GM18499 (cell line): ENCODE measurements around the gene DYDC1.
"Not testable (repeated sequence)": the region's sequence is repeated elsewhere in the genome, so short reads cannot be mapped to it uniquely, and the experiment has no call there.

Experiments
- ATAC-seq: cut with Tn5 transposase; IDR thresholded peaks from one replicate; pipeline ENCODE4 v1.9.1; 2021; ENCODE audit warnings: moderate number of reproducible peaks; ENCODE audit not compliant: insufficient read depth, unreplicated experiment

DYDC1 gene

DNA sequence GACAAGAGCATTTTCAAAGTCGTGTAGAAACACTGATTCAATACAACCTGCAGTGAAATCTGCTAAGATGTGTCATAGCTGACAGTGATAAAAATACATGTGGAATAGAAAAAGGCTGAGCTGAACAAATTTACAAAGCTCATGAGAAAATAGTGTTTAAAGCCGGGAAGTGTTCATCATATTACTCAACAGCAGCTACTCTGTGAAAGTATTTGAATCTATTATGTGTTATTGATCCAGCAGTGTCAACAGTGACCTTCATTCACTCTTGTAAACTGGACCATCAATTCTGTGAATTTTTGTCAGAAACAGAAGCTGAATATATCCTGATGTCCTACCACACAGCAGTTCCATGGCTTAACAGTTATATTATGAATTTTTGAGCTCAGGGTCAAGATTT lies 11.6 kb downstream of the DYDC1 start:
- ATAC-seq = no peak

DNA sequence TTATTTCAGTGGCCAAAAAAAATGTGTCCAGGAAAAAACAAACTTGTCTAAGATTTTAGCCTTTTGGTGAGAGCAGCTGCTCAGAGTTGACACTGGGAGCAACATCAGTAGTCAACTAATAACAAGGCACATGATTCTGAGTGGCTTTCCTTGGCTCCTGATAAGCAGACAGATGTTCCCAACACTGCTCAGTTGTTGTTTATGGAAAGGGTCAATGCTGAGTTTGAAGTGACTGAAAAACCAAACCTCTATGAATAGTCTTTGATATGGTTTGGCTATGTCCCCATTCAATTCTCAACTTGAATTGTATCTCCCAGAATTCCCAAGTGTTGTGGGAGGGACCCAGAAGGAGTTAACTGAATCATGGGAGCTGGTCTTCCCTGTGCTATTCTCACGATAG lies 12.3 kb downstream of the DYDC1 start:
- no peak for ATAC-seq

DNA sequence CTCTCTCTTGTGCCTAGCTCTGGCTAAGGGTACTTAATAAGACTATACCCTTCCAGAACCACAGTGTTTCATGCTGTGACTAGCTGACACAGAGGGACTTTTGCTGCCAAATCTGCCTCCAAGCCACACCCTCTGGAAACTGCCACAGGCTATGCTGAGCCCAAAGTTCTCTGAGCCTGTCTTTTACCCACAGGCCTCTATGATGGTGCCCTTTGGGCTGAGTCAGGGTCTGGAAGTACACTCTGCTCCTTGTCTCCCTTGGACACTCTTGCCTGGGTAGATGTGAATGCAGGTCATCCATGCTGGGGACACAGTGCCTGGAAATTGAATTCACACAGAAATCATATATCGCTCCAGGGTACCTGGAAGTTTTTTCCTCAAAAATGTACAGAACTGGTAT lies 22.6 kb downstream of the DYDC1 start:
- no peak for ATAC-seq

DNA sequence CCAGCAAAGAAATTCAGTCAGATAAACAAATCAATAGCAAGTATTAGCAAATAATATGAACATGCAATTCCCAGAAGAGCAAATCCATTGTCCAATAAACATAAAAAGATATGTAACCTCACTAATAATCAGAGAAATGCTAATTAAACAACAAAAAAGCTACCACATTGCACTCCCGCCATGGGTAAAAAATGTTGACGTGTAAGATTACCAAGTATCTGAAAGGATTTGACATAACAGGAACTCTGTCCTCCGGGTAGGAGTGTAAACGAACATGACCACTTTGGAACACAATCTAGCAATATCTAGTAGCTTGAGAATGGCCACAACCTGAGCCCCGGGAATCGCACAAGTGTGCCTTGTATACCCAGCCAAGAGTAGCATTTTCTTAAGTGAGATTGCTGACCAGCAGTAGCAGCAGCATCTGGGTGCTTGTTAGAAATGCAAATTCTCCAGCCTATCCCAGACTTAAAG lies 31.6 kb downstream of the DYDC1 start:
- ATAC-seq = no peak

DNA sequence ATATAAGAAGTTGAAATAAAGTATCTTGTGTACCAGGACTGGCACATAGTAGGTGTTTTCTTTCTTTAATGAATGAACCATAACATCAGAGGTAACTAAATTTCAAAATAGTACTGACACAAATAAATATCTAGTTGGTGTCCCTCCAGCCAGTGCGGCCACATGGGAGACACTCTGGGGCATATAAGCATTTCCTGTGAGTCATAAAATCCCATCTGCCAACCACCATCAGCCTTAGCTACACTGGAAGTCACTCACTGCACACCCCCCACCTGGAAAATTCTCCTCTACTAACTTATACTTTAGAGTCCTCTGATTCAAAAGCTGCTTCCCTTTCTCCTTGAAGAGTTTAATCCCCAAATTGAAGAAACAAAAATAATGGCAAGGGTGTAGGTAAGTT lies 32.5 kb downstream of the DYDC1 start:
- no peak for ATAC-seq

DNA sequence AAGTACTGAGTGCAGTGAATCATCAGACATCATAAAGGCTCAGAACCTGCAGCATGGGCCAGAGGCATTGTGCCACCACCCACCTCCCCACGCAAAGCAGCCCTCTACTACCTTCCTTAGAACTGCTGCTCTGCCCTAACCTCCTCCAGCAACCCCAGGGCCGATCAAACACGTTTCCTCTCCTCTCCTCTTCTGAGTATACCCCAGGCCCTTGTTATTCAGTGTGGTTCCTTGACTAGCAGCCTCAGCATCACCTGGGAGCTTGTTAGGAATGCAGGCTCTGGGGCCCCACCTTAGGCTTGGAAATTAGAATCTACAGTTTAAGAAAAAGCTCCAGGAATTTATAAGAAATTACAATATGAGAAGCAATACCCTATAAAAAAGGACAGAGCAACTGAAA lies 33.2 kb downstream of the DYDC1 start:
- ATAC-seq = no peak

DNA sequence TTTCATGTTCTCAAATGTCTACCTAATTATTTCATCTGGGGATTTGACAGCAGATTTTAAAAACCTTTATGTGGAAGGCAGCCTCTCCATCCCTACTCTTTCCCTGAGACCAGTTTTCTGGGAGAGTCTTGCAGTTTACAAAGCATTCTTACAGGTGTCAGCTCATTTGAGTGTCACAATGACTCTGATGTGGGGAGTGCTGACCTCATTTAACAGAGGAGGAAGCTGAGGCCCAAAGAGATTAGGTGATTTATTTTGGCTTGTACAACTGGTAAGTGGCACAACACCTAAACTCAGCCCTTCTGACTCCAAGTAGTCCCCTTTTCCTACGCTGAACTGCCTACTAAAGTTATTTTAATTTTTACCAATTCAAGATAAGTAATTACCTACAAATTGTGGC lies 33.8 kb downstream of the DYDC1 start:
- no peak for ATAC-seq

DNA sequence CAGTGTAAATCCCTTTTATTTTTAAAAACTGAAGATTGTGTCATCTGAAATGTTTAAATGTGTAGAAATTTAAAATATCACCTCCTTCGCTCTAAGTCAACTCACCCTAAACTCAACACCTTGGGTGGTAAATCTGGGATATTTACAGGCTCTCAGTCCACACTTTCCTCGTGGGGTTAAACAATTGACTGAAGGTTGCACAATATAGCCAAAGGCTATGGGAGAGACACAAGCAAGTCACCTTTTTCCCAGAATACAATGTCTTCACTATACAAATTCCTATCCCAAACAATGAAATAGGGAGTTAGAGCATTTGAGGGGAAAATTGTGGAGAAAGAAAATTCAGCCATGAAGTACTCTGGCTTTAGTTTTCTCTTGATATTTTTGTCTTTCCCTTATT lies 34.4 kb downstream of the DYDC1 start:
- ATAC-seq = no peak

DNA sequence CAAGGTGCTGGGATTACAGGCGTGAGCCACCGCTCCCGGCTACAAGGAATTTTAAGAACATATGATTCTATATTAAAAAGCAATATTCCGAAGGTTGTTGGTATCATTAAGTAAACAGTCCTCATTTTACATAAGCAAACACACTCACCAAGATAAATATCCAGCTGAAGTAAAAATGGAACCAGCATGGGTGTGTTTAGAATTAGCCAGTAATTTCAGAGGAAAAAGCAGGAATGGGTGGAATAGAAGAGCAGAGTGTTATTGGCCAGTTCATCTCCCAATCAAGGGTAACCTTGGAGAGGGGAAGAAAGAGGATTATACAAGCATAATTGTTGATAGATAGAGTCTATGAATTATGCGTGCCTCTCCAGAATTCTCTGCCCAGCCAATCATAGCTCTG lies 35.4 kb downstream of the DYDC1 start:
- ATAC-seq = no peak

DNA sequence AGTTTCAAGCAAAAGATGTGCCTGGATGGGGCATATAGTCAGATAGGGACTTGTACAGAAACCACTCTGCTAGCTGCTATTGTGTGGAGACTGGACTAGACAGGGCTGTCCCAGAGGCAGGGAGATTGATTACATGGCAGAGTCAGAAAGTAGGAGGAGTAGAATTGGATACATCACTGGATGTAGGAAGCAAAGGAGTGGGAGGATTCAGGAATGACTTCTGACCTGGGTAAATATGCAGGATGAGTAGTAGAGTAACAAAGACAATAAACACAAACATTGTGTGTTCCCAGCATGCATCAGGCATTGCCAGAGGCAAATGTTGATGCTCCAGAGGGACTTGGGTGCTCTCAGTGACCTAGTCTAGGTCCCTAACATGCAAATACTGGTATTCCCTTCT lies 36.2 kb downstream of the DYDC1 start:
- ATAC-seq = no peak

DNA sequence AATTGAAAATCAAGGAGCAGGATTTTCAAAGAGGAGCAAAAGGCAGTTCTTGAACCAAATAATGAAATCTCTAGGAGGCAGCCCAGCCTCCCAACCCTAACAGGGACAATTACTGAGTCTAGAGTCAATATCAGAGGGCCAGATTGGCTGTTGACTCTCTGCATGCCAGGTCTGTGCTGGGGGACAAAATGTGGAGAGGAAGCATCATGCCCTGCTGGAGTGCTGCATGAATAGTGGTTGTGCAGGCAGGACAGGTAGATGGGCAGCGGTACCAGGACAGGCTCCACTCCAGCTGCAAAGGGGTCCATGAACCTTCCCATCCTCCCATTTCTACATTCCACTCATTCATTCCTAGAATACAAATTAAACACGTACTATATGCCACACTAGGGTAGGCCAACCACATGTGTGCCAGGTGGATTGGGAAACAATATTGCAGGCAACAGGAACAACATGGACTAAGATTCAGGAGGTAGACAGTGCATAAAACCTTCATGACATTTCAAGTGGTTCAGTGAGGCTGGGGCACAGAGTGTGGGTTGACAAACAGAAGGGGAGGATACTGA lies 36.7 kb downstream of the DYDC1 start:
- ATAC-seq = no peak

DNA sequence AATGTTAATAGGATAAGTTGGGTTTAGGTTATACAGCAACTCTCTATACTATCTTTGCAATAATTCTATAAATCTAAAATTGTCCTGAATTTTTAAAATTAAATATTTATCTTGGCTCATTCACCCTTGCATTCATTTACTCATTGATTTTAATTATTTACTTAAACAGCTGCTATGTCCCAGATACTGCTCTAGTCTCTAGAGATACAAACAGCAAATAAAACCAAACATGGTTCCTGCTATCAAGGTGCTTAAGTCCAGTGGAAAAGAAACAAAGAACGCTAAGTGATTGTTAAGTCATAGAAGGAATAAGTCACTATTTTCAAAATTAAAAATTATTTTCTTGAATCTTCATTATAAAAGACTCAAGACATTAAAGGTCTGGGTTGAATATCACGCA lies 37.2 kb downstream of the DYDC1 start:
- ATAC-seq = no peak

DNA sequence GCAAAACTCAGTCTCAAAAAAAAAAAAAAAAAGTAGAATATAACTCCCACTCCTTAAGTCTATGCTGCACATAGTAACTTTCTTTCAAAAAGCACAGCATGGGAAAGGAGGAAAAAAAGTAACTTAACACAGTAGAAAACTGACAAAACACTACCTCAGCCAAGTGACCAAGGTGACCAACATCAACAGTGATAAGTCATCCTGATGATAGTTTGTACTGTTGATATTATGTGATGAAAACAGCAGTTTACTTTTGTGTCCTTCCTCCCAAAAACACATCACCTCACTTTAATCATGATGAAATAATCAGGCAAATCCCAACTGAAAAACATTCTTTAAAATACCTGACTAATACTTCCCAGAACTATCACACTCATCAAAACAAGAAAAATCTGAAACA lies 37.8 kb downstream of the DYDC1 start:
- ATAC-seq = no peak

DNA sequence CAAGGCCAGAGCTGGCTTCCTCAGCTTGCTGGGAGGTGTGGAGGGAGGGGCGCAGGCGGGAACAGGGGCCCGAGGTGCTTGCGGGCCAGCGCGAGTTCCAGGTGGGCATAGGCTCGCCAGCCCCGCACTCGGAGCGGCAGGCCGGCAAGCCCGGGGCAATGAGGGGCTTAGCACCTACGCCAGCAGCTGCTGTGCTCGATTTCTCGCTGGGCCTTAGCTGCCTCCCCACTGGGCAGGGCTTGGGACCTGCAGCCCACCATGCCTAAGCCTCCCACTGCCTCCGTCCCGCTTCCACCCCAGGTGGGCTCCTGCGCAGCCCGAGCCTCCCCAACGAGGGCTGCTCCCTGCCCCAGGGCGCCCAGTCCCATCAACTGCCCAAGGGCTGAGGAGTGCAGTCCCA lies 41.2 kb downstream of the DYDC1 start:
- no peak for ATAC-seq

DNA sequence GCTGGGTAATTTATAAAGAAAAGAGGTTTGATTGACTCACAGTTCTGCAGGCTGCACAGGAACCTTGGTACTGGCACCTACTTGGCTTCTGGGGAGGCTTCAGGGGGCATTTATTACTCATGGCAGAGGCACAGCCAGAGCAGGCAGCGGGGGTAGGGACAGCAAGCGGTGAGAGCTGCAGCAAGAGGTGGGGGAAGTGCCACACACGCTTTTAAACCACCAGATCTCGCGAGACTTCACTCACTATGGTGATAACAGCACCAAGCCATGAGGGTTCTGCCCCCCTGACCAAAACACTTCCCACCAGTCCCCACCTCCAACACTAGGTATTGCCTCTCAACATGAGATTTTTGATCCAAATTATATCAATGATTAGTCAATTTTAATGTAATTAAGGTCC lies 43.0 kb downstream of the DYDC1 start:
- ATAC-seq = no peak

DNA sequence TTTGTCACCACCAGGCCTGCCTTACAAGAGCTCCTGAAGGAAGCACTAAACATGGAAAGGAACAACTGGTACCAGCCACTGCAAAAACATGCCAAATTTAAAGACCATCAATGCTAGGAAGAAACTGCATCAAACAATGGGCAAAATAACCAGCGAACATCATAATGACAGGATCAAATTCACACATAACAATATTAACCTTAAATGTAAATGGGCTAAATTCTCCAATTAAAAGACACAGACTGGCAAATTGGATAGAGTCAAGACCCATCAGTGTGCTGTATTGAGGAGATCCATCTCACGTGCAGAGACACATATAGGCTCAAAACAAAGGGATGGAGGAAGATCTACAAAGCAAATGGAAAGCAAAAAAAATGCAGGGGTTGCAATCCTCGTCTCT lies 50.6 kb downstream of the DYDC1 start:
- not testable (repeated sequence) for ATAC-seq

DNA sequence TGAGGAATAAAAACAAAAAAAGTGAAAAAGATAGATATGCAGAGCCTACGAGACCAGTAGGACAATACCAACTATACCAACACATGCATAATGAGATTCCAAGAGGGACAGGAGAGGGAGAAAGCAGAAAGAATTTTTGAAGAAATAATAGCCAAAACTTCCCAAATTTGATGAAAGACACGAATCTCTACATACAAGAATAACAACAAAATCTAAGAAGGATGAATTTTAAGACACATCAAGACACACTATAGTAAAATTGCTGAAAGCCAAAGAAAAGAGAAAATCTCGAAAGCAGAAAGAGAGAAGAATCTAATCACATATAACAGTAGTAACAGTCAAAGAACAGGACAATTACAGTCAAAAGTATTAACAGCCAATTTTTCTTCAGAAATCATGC lies 59.6 kb downstream of the DYDC1 start:
- ATAC-seq = no peak

DNA sequence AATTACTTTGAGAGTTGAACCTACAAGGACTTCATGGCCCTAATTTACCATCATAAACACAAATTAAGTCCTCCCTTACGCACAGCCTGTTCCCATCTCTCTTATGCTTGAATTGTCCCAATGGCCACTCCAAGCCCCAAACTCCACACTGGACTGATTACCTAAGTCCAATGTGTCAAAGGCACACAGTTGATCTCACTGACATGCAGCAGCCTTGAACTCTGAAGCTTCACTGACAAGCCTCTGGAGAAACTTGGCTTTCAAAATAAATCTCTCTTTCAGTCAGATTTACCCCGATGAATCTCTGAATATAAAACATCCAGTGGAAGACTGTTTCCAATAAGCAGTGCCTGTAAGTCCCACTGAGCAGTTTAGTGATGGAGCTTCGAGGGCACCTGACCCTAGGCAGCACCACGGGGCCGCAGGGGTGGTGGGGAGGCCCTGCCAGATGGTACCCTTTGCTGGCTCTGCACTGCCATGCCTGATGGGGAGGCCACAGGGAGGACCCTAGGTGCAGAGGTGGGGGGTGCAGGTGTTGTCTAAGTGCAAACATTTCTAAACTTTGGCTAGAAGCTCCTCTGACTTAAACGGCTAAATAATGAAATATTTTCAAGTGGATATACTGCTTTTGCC lies 63.8 kb downstream of the DYDC1 start:
- no peak for ATAC-seq

DNA sequence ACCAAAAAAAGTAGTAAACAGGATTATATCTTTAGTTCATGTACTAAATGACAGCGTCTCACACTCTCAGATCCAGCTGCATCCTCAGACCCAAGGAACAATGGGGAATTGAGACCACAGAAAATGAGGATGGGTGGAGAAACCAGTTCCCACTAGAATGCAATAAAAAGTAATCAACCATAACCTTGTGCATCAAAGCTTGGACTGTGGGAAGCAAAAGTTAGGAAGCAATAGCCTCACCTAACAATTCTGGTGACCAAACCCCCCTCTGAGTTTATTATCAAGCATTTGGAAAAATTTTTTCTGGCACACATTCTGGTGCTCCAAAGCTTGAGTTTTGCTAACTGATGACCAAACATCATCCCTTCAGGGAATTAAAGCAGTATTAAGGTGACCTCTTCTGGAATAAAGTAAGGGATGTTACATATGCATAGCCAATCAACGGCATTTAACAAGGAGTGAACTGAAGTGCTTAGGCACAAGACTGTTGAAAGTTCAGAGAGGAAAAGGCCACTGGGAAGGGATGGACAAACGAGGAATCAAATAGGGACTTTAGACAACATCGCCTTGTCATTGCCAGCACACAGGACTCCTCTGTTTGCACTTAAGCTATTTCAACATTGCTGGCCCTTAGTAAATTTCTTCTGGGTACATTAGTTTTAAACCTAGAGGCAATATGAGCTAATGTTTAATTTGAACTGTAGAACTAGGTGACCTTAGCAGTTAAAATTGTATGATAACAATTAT lies 65.9 kb downstream of the DYDC1 start:
- ATAC-seq = no peak

DNA sequence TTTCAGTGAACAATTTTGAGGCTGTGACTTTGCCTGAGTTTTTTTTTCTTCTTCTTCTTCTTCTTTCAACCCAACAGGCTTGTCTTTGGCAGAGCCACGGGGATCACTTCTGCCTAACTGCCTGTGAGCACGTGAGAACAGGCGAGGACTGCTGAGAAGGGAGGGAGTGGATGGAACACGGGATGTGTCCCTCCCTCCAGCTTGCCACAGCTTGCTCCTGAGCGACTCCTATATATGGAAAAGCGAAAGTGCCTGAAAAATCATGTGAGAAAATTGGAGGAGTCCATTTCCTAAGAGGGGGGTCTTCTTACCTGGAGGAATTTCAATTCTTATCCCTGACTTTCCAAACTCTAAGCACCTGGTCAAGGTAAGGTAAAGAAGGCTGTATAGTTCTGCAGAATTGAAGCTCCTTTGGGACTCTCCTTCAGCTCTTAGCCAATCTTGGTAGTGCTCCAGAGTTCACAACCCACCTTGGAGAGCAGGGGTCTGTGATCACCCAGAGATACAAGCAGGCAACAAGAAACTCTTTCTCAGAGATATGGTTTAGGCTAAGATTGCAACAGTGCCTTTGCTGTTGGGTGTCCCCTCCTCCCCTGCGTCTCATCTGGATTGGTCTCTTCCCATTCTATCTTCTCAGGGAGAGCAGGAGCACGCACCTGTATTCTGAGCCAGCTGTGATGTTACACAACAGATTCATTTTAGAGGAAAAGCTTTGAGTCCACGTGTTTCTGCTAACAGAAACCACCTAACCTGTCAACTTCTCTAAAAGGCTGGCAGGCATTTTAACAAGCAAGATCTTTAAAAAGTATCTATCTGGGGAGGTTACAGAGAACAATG lies 66.9 kb downstream of the DYDC1 start, which contains the start of gene MAT1A:
Gene MAT1A, minus strand, starts transcription at position 208 of the 837 bp plus-strand sequence. CDS start 235 bp downstream, outside the sequence.
- no peak for ATAC-seq

DNA sequence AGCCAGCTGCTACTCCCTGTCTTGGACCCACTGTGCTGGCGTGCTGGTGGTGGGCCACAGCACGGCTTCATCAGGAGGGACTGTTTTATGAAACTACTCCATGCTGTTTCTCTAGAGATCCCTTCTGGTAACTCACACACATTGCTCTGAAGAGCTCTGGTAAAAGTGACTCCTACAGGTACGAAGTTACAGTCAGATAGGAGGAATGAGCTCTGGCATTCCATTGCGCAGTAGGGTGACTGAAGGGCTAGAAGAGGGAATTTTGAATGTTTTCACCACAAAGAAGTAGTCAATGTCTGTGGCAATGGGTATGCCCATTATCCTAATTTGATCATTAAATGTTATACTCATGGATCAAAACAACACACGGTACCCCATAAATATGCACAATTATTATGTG lies 67.7 kb downstream of the DYDC1 start:
- ATAC-seq = no peak
